WTC11 (cell line): Measurements from ENCODE around the gene AHRR. TPM values are rescaled to one million over a fixed set of nuclear protein-coding genes. Genes with fewer than 3 reads are reported as not detected.
A peak's percentile ranks its signal among the peaks of the same experiment; 100 is the strongest.

Experiments
- ATAC-seq: fragments of 200-7000 bp; cut with Tn5 transposase; 2 replicates; pipeline ENCODE4 v1.10.0; 2021; ENCODE audit warnings: mild to moderate bottlenecking, moderate library complexity
- CTCF ChIA-PET: fragments of 300-600 bp; sonication (Branson Sonifier 250); formaldehyde crosslinking; loops from one replicate; lab custom pipeline; 2021; ENCODE audit warnings: antibody characterized with exemption; lab: Charles Lee
- POLR2A ChIA-PET: fragments of 350-600 bp; sonication (Branson Sonifier 250); formaldehyde crosslinking; loops from one replicate; lab custom pipeline; 2021; ENCODE audit warnings: antibody characterized with exemption; lab: Charles Lee
- DNase-seq: peaks from one replicate; pipeline ENCODE4 v3.0.0; 2021; ENCODE audit warnings: low spot score
- H3K27ac Mint-ChIP-seq: 2 replicates; pipeline ENCODE4 v1.8.0; 2021; ENCODE audit warnings: mixed read lengths
- H3K27me3 Mint-ChIP-seq: 2 replicates; pipeline ENCODE4 v1.8.0; 2021; ENCODE audit warnings: low read depth, mild to moderate bottlenecking, moderate library complexity, mixed read lengths
- H3K36me3 Mint-ChIP-seq: 2 replicates; pipeline ENCODE4 v1.8.0; 2021; ENCODE audit warnings: mixed read lengths
- H3K4me1 Mint-ChIP-seq: 2 replicates; pipeline ENCODE4 v1.8.0; 2022; ENCODE audit warnings: mixed read lengths
- H3K4me3 Mint-ChIP-seq: 2 replicates; pipeline ENCODE4 v1.8.0; 2021; ENCODE audit warnings: mild to moderate bottlenecking, moderate library complexity, mixed read lengths
- H3K9me3 Mint-ChIP-seq: 2 replicates; pipeline ENCODE4 v1.8.0; 2021; ENCODE audit warnings: mixed read lengths
- ATF2 ChIP-seq: sonication (generic); formaldehyde crosslinking; IDR thresholded peaks from 2 replicates; pipeline ENCODE4 v1.8.1; 2022; ENCODE audit warnings: low read depth, missing genetic modification reagents, borderline replicate concordance
- E2F5 ChIP-seq: sonication (generic); formaldehyde crosslinking; IDR thresholded peaks from 2 replicates; pipeline ENCODE4 v1.8.1; 2022; ENCODE audit warnings: mild to moderate bottlenecking, moderate library complexity, missing genetic modification reagents
- ESRRA ChIP-seq: sonication (generic); formaldehyde crosslinking; IDR thresholded peaks from 2 replicates; pipeline ENCODE4 v1.8.1; 2022; ENCODE audit warnings: mild to moderate bottlenecking, missing genetic modification reagents, borderline replicate concordance
- FOXP1 ChIP-seq: sonication (generic); formaldehyde crosslinking; IDR thresholded peaks from 2 replicates; pipeline ENCODE4 v1.8.0; 2022; ENCODE audit warnings: missing genetic modification reagents, mild to moderate bottlenecking, moderate library complexity, borderline replicate concordance
- GRHL2 ChIP-seq: fragments of 250-450 bp; sonication (Bioruptor Pico); IDR thresholded peaks from 2 replicates; pipeline ENCODE4 v1.8.0; 2022; ENCODE audit warnings: mild to moderate bottlenecking, moderate library complexity; ENCODE audit not compliant: insufficient replicate concordance, severe bottlenecking
- JUN ChIP-seq: sonication (generic); formaldehyde crosslinking; IDR thresholded peaks from 2 replicates; pipeline ENCODE4 v1.8.0; 2023; ENCODE audit warnings: mild to moderate bottlenecking, missing genetic modification reagents
- MYBL2 ChIP-seq: sonication (generic); formaldehyde crosslinking; IDR thresholded peaks from 2 replicates; pipeline ENCODE4 v1.8.1; 2023; ENCODE audit warnings: mild to moderate bottlenecking, moderate library complexity, missing genetic modification reagents
- NR2C2 ChIP-seq: sonication (generic); formaldehyde crosslinking; IDR thresholded peaks from 2 replicates; pipeline ENCODE4 v1.8.0; 2022; ENCODE audit warnings: mild to moderate bottlenecking, missing genetic modification reagents
- RELA ChIP-seq: sonication (generic); formaldehyde crosslinking; IDR thresholded peaks from 2 replicates; pipeline ENCODE4 v1.8.1; 2022; ENCODE audit warnings: missing genetic modification reagents, mild to moderate bottlenecking, borderline replicate concordance
- SOX15 ChIP-seq: fragments of 250-450 bp; sonication (Bioruptor Pico); IDR thresholded peaks from 2 replicates; pipeline ENCODE4 v1.9.0; 2021; ENCODE audit warnings: mild to moderate bottlenecking
- TEAD1 ChIP-seq: sonication (generic); formaldehyde crosslinking; IDR thresholded peaks from 2 replicates; pipeline ENCODE4 v1.8.0; 2022; ENCODE audit warnings: mild to moderate bottlenecking, missing genetic modification reagents
- TEAD4 ChIP-seq: sonication (generic); formaldehyde crosslinking; IDR thresholded peaks from 2 replicates; pipeline ENCODE4 v1.8.0; 2022; ENCODE audit warnings: mild to moderate bottlenecking, missing genetic modification reagents
- TP53 ChIP-seq: sonication (generic); formaldehyde crosslinking; IDR thresholded peaks from 2 replicates; pipeline ENCODE4 v1.8.1; 2023; ENCODE audit warnings: mild to moderate bottlenecking, missing genetic modification reagents
- USF1 ChIP-seq: sonication (generic); formaldehyde crosslinking; IDR thresholded peaks from 2 replicates; pipeline ENCODE4 v1.8.0; 2022; ENCODE audit warnings: mild to moderate bottlenecking, missing genetic modification reagents
- ZBTB21 ChIP-seq: sonication (generic); formaldehyde crosslinking; IDR thresholded peaks from 2 replicates; pipeline ENCODE4 v1.8.1; 2023; ENCODE audit warnings: mild to moderate bottlenecking, missing genetic modification reagents, borderline replicate concordance
- ZNF138 ChIP-seq: sonication (generic); formaldehyde crosslinking; conservative IDR thresholded peaks from 2 replicates; pipeline ENCODE4 v1.8.1; 2022; ENCODE audit warnings: mild to moderate bottlenecking, moderate library complexity, missing genetic modification reagents
- ZNF263 ChIP-seq: sonication (generic); formaldehyde crosslinking; IDR thresholded peaks from 2 replicates; pipeline ENCODE4 v1.8.1; 2022; ENCODE audit warnings: low read depth, mild to moderate bottlenecking, moderate library complexity, missing genetic modification reagents
- ZNF416 ChIP-seq: fragments of 250-450 bp; sonication (Bioruptor Pico); IDR thresholded peaks from 2 replicates; pipeline ENCODE4 v1.9.0; 2021; ENCODE audit warnings: mild to moderate bottlenecking, inconsistent platforms
- total RNA-seq: library from RNA; stranded (reverse); gene quantifications from 3 replicates; pipeline ENCODE4 v1.2.3, GENCODE V29; 2021
- TF ChIP-seq, protein P1 (sequence below): sonication (generic); formaldehyde crosslinking; IDR thresholded peaks from 2 replicates; pipeline ENCODE4 v1.8.0; 2022; ENCODE audit warnings: mild to moderate bottlenecking, missing genetic modification reagents
- TF ChIP-seq, protein P2 (sequence below): sonication (generic); formaldehyde crosslinking; IDR thresholded peaks from 2 replicates; pipeline ENCODE4 v1.8.1; 2023; ENCODE audit warnings: mild to moderate bottlenecking, moderate library complexity, missing genetic modification reagents
- TF ChIP-seq, protein P3 (sequence below): fragments of 200-600 bp; IDR thresholded peaks from 2 replicates; pipeline ENCODE4 v1.8.0; 2022; ENCODE audit warnings: antibody characterized with exemption
- TF ChIP-seq, protein P4 (sequence below): sonication (generic); formaldehyde crosslinking; IDR thresholded peaks from 2 replicates; pipeline ENCODE4 v1.8.1; 2023; ENCODE audit warnings: mild to moderate bottlenecking, missing genetic modification reagents, borderline replicate concordance

Gene AHRR
- total RNA-seq, 1 experiment from 2014 or later: 4.5 TPM

DNA sequence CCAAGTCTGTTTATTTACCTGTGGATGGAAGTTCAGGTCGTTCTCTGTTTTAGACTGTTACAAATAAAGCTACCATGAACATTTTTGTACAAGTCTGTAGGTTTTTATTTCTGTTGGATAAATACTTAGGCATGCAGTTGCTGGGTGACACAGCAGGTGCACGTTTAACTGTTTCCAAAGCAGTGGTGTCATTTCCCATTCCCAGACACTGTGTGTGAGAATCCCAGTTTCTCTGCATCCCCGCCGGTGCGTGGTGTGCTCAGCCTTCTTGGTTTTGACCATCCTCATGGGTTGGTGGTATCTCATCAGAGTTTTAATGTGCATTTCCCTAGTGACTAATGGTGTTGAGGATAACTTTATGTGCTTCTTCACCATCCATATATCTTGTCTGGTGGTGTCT lies 27.2 kb downstream of the AHRR start:
- TF ChIP-seq TP53 (CRISPR knock-in tag): no peak
- TF ChIP-seq GRHL2 (CRISPR knock-in tag): no peak
- no peak for TF ChIP-seq ZNF138
- TF ChIP-seq MYBL2 (CRISPR knock-in tag): no peak
- no peak for TF ChIP-seq TEAD4
- TF ChIP-seq, protein P1, sequence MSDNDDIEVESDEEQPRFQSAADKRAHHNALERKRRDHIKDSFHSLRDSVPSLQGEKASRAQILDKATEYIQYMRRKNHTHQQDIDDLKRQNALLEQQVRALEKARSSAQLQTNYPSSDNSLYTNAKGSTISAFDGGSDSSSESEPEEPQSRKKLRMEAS (CRISPR knock-in tag): no peak
- no peak for TF ChIP-seq ESRRA
- no peak for TF ChIP-seq ZNF416 (CRISPR knock-in tag)
- TF ChIP-seq JUN (CRISPR knock-in tag): no peak
- no peak for TF ChIP-seq RELA (CRISPR knock-in tag)
- TF ChIP-seq TEAD1: no peak
- no peak for TF ChIP-seq USF1 (CRISPR knock-in tag)
- TF ChIP-seq ATF2: no peak
- no peak for TF ChIP-seq NR2C2 (CRISPR knock-in tag)
- POLR2A ChIA-PET: interaction anchor here (0.6 kb wide), 1 partner anchor 96 kb away, joined by 3 read pairs; no protein-coding TSS in a partner anchor
- Mint-ChIP-seq H3K36me3 (no peaks in the 10 kb centered on the region), H3K27me3 (peaks cover 2% of the 10 kb centered on the region; the same call in 1 of the 2 replicates), H3K9me3 (peaks cover 4% of the 10 kb centered on the region), H3K27ac (no peak overlapping the region), H3K4me3 (no peak overlapping the region), H3K4me1 (peaks cover 17% of the 10 kb centered on the region)
- CTCF ChIA-PET: interaction anchor here (0.7 to 2.3 kb wide), 8 partner anchors 23 to 98 kb away, joined by 3 to 15 read pairs (median 6); partner anchors contain the start of gene AHRR
- no peak for ATAC-seq
- DNase-seq: no peak

- peak; percentile 80 for ATAC-seq
- peak overlapping the region; percentile 9; the same call in 1 of the 2 replicates for H3K27ac Mint-ChIP-seq
- H3K4me1 Mint-ChIP-seq: peaks cover 17% of the 10 kb centered on the region
- POLR2A ChIA-PET: interaction anchor here (1.1 kb wide), 1 partner anchor 80 kb away, joined by 4 read pairs; no protein-coding TSS in a partner anchor
- H3K9me3 Mint-ChIP-seq: peaks cover 4% of the 10 kb centered on the region
- H3K4me3 Mint-ChIP-seq: no peak overlapping the region; the same call in 1 of the 2 replicates
- no peaks in the 10 kb centered on the region for H3K36me3 Mint-ChIP-seq
- no peaks in the 10 kb centered on the region for H3K27me3 Mint-ChIP-seq
- CTCF ChIA-PET: interaction anchor here (0.5 to 2.3 kb wide), 43 partner anchors 10 to 250 kb away, joined by 3 to 25 read pairs (median 5); partner anchors contain the start of genes AHRR, CCDC127, PDCD6 and SDHA
- TF ChIP-seq MYBL2 (CRISPR knock-in tag): no peak
- TF ChIP-seq, protein P2, sequence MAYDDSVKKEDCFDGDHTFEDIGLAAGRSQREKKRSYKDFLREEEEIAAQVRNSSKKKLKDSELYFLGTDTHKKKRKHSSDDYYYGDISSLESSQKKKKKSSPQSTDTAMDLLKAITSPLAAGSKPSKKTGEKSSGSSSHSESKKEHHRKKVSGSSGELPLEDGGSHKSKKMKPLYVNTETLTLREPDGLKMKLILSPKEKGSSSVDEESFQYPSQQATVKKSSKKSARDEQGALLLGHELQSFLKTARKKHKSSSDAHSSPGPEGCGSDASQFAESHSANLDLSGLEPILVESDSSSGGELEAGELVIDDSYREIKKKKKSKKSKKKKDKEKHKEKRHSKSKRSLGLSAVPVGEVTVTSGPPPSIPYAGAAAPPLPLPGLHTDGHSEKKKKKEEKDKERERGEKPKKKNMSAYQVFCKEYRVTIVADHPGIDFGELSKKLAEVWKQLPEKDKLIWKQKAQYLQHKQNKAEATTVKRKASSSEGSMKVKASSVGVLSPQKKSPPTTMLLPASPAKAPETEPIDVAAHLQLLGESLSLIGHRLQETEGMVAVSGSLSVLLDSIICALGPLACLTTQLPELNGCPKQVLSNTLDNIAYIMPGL (CRISPR knock-in tag): peak; percentile 30; the same call in 1 of the 2 replicates
- TF ChIP-seq FOXP1 (CRISPR knock-in tag): 0 out of 2 replicates have a peak, but pooled peaks have one; percentile 35
- TF ChIP-seq E2F5: no peak
- TF ChIP-seq, protein P3, sequence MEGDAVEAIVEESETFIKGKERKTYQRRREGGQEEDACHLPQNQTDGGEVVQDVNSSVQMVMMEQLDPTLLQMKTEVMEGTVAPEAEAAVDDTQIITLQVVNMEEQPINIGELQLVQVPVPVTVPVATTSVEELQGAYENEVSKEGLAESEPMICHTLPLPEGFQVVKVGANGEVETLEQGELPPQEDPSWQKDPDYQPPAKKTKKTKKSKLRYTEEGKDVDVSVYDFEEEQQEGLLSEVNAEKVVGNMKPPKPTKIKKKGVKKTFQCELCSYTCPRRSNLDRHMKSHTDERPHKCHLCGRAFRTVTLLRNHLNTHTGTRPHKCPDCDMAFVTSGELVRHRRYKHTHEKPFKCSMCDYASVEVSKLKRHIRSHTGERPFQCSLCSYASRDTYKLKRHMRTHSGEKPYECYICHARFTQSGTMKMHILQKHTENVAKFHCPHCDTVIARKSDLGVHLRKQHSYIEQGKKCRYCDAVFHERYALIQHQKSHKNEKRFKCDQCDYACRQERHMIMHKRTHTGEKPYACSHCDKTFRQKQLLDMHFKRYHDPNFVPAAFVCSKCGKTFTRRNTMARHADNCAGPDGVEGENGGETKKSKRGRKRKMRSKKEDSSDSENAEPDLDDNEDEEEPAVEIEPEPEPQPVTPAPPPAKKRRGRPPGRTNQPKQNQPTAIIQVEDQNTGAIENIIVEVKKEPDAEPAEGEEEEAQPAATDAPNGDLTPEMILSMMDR: peak; percentile 33; the same call in 1 of the 2 replicates
- TF ChIP-seq SOX15 (CRISPR knock-in tag): no peak
- TF ChIP-seq ZBTB21 (CRISPR knock-in tag): 0 out of 2 replicates have a peak, but pooled peaks have one; percentile 29
- peak; percentile 44; the same call in 1 of the 2 replicates for TF ChIP-seq ZNF263 (CRISPR knock-in tag)
- TF ChIP-seq, protein P4, sequence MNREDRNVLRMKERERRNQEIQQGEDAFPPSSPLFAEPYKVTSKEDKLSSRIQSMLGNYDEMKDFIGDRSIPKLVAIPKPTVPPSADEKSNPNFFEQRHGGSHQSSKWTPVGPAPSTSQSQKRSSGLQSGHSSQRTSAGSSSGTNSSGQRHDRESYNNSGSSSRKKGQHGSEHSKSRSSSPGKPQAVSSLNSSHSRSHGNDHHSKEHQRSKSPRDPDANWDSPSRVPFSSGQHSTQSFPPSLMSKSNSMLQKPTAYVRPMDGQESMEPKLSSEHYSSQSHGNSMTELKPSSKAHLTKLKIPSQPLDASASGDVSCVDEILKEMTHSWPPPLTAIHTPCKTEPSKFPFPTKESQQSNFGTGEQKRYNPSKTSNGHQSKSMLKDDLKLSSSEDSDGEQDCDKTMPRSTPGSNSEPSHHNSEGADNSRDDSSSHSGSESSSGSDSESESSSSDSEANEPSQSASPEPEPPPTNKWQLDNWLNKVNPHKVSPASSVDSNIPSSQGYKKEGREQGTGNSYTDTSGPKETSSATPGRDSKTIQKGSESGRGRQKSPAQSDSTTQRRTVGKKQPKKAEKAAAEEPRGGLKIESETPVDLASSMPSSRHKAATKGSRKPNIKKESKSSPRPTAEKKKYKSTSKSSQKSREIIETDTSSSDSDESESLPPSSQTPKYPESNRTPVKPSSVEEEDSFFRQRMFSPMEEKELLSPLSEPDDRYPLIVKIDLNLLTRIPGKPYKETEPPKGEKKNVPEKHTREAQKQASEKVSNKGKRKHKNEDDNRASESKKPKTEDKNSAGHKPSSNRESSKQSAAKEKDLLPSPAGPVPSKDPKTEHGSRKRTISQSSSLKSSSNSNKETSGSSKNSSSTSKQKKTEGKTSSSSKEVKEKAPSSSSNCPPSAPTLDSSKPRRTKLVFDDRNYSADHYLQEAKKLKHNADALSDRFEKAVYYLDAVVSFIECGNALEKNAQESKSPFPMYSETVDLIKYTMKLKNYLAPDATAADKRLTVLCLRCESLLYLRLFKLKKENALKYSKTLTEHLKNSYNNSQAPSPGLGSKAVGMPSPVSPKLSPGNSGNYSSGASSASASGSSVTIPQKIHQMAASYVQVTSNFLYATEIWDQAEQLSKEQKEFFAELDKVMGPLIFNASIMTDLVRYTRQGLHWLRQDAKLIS (CRISPR knock-in tag): no peak
- DNase-seq: peak; percentile 85
These were observed 28.8 kb downstream of the AHRR start for GRCh38 chr5:350355-350754.
